GM21390 (cell line): ENCODE measurements around the gene KANK2.
A peak's percentile ranks its signal among the peaks of the same experiment; 100 is the strongest.

Experiments
- ATAC-seq: cut with Tn5 transposase; IDR thresholded peaks from one replicate; pipeline ENCODE4 v1.9.1; 2021; ENCODE audit not compliant: unreplicated experiment

The KANK2 gene

DNA sequence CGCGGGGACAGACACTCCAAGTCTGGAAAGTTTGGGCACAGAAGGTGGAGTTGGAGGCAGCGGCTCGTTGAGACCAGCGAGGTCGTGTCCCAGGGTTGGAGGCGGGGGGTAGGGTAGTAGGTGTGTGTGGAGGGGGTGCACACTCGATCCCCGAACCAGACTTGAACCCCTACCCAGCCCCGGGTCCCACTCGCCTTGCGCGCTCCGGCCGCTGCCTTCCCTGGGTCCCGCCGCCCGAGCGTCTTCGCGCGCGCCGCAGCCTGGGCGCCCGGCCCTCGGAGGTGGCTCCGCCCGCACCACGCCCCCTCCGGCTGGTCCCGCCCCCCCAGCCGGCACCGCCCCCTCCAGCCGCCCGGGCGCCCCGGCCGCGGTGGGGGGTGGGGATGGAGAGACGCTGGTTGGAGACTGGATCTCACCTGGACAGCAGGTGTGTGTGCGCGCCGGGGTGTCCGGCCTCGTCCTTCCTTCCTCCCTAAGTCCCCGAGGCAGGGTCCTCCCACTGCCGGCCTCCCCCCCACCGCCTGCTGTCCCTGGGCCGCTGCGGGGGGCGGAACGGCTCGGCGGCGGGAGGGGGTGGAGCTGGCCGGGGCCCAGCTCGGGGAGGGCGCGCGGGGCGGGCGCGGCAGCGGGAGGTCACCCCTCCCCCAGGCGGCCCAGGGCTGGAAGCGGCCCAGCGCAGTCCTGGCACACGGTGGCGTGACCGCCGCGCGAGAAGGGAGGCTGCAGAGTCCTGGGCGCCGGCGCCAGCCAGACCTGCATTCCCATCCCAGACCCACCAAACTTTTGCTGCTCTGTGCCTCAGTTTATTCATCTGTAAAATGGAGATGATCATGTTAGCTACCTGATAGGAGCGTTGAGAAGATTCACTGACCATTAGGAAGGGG, at the start of gene KANK2:
Gene KANK2, minus strand, starts transcription at position 255 of the 884 bp plus-strand sequence. CDS start 3,034 bp downstream, outside the sequence.
- peak; percentile 69 for ATAC-seq

GRCh38 chr19:11246941-11247340, 49.6 kb upstream of the KANK2 start:
- ATAC-seq: no peak

- no peak for ATAC-seq
Observed at GRCh38 chr19:11244846-11245589, 47.7 kb upstream of the KANK2 start.

GRCh38 chr19:11243798-11244169, 46.4 kb upstream of the KANK2 start:
- no peak for ATAC-seq

- ATAC-seq: no peak
Observed at GRCh38 chr19:11242864-11243797, 45.8 kb upstream of the KANK2 start.

GRCh38 chr19:11242025-11242424, 44.7 kb upstream of the KANK2 start:
- ATAC-seq: no peak

GRCh38 chr19:11240008-11240444, 42.7 kb upstream of the KANK2 start:
- ATAC-seq: no peak

DNA sequence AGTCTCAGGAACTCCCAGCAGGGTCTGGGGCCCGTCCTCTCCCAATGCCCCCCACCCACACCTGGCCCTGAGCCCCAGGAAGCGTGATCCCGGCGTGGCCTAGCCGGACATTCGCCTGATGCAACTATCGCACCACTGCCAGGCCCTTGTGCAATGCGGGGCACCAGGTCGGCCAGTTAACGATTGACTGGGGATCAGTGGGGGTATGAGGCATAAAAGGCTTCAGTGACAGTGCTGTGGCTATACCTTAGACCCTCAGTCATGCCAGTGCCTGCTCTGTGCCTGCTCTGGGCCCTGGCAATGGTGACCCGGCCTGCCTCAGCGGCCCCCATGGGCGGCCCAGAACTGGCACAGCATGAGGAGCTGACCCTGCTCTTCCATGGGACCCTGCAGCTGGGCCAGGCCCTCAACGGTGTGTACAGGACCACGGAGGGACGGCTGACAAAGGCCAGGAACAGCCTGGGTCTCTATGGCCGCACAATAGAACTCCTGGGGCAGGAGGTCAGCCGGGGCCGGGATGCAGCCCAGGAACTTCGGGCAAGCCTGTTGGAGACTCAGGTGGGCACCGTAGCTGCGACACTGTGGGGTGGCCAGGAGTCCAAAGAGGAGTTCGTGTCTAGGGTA, 42.1 kb upstream of the KANK2 start, which contains the start of gene ANGPTL8:
Gene ANGPTL8, plus strand, starts transcription at position 243 of the 624 bp plus-strand sequence. Its CDS starts 19 bp downstream, at position 262.
- ATAC-seq: no peak

DNA sequence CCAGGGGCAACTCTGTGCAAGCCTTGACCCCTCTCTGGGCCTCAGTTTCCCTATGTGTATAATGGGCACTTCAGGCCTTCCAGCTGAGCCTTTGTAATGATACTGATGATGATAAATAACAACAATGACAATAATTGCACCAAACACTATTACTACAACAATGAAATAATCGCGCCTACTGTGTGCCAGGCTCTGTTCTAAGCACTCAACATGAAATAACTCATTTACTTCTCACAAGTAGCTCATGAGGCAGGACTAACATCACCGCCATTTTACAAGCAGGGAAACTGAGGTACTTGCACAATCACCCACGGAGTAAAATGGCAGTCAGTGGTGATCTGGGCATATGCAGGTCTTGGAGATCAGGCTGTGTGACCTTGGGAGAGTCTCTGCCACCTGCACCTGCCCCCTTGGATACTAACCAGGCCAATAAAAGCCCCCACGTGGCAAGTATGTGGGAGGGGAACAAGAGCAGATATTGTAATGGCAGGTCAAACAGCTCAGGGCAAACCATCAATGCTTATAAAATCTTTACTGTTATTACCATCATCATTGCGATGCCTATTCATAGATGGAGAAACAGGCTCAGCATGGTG, 41.5 kb upstream of the KANK2 start:
- ATAC-seq: no peak

GRCh38 chr19:11238041-11238440, 40.7 kb upstream of the KANK2 start:
- ATAC-seq: no peak

- no peak for ATAC-seq
Observed at GRCh38 chr19:11237321-11237720, 40.0 kb upstream of the KANK2 start.

DNA sequence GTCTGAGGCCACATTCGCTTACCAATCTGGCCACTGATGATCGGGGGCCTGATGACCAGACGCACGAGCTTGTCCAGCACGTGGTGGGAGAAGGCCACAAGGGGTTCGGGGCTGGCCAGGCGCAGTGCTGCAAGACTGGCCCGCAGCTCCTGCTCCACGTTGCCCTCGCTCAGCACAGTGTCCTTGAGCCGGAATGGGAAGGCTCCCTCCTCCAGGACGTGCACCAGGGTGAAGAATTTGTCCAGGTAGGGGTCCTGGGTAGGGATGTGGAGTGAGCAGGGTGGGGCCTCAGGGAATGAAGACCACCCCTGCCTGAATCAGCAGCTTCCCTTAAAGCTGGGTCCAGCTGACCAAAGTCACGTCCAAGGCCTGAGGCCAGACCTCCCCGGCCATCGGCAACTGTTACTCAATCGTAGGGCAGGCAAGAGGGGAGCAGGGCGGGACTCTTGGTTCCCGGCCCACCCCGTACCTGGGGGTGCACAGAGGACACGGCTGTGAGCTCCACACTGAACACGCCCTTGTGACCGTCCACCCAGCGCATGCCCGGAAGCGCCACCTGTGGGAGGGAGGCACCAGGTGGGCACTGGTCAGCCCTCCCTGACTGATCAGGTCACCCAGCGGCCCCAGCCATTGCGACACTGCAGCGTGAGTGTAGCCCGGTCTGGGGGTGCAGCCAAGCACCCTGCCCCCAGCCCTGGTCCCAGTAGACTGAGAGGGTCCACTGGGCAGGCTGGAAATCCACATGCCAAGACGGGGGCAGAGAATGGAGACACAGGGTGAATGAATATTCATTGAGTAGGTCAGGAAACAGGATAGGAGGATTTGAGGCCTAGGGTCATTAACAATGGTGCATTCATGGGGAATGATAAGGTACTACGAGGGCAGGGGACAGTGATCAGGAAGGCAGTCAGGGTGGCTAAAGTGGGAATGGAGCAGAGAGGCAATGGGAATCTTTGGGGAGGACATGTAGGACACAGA, 39.3 kb upstream of the KANK2 start:
- no peak for ATAC-seq

DNA sequence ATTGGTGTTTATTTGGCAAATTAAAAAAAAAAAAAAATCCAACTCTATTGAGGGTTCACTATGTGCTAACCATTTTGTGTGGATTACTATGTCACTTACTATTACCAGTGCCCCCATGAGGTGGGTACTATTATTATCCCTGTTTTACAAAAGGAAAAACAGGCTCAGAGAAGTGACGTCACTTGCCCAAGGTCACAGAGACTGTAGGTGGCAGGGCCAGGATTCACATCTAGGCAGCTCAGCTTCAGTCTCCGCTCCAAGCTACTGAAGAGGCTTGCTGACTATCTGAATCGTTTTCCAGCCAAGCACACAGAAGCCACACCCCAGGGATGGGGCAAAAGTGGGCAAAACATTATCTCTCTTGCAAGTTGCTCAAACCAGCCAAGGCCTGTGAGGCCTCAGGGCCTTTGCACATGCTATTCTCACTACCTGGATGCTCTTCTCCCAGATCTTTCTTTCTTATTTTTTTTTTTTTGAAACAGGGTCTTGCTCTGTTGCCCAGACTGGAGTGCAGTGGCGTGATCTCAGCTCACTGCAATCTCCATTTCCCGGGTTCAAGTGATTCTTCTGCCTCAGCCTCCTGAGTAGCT, 37.2 kb upstream of the KANK2 start:
- ATAC-seq: no peak

- no peak for ATAC-seq
Observed at GRCh38 chr19:11233073-11233472, 35.7 kb upstream of the KANK2 start.

- ATAC-seq: no peak
Observed at GRCh38 chr19:11232555-11232954, 35.2 kb upstream of the KANK2 start.

GRCh38 chr19:11230621-11231386, 33.5 kb upstream of the KANK2 start:
- ATAC-seq: no peak

- ATAC-seq: no peak
Observed at GRCh38 chr19:11227195-11227886, 30.0 kb upstream of the KANK2 start.
